Type B pancreatic cell (in vitro differentiated cells): Measurements from ENCODE around the gene SLC35F3. TPM values are rescaled to one million over a fixed set of nuclear protein-coding genes. Genes with fewer than 3 reads are reported as not detected.

Experiments used
- DNase-seq: peaks from one replicate; pipeline ENCODE4 v3.0.0; 2021; ENCODE audit warnings: mixed read lengths; ENCODE audit not compliant: unreplicated experiment; ENCODE audit errors: extremely low spot score
- H3K27ac Mint-ChIP-seq: 2 replicates; pipeline ENCODE4 v1.8.0; 2021; ENCODE audit warnings: mild to moderate bottlenecking, mixed read lengths
- H3K27me3 Mint-ChIP-seq: 2 replicates; pipeline ENCODE4 v1.8.0; 2021; ENCODE audit warnings: mixed read lengths
- H3K36me3 Mint-ChIP-seq: 2 replicates; pipeline ENCODE4 v1.8.0; 2021; ENCODE audit warnings: mixed read lengths
- H3K4me1 Mint-ChIP-seq: one replicate; pipeline ENCODE4 v1.8.0; 2021; ENCODE audit warnings: mixed read lengths; ENCODE audit not compliant: unreplicated experiment
- H3K4me3 Mint-ChIP-seq: 2 replicates; pipeline ENCODE4 v1.8.0; 2021; ENCODE audit warnings: mild to moderate bottlenecking, mixed read lengths
- H3K9me3 Mint-ChIP-seq: 2 replicates; pipeline ENCODE4 v1.8.0; 2021; ENCODE audit warnings: mixed read lengths
- total RNA-seq: library from RNA; stranded (reverse); gene quantifications from 2 replicates; pipeline ENCODE4 v1.2.1, GENCODE V29; 2021; ENCODE audit warnings: low replicate concordance
- TF ChIP-seq, protein P1 (sequence below): fragments of 200-600 bp; sonication (generic); conservative IDR thresholded peaks from 2 replicates; pipeline ENCODE4 v1.5.0; 2021; ENCODE audit warnings: antibody characterized with exemption, mild to moderate bottlenecking

SLC35F3 gene
- total RNA-seq, 1 donor from 2014 or later, result 2.1 TPM

DNA sequence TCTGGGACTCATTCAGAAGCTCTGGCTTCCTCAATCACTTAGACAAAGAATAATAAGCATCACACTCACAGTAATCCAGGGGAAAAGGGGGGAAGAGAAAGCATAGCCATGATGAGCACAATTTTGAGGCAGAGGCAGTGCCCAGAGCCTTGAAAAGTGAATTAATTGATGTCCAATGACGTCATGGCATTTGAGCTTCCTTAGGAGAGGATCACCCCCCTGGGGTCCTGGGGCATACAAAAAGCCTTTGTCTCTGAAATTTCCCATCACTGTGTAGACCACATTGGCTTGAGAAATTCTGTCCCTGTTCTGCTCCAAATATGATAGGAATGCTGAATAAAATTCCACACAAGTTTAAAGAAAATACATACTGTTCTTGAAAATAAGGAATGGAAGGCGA is 384.5 kb downstream of the SLC35F3 start:
- Mint-ChIP-seq H3K27me3 (peaks cover 22% of the 10 kb centered on the region), H3K4me3 (no peak overlapping the region), H3K36me3 (no peaks in the 10 kb centered on the region)

DNA sequence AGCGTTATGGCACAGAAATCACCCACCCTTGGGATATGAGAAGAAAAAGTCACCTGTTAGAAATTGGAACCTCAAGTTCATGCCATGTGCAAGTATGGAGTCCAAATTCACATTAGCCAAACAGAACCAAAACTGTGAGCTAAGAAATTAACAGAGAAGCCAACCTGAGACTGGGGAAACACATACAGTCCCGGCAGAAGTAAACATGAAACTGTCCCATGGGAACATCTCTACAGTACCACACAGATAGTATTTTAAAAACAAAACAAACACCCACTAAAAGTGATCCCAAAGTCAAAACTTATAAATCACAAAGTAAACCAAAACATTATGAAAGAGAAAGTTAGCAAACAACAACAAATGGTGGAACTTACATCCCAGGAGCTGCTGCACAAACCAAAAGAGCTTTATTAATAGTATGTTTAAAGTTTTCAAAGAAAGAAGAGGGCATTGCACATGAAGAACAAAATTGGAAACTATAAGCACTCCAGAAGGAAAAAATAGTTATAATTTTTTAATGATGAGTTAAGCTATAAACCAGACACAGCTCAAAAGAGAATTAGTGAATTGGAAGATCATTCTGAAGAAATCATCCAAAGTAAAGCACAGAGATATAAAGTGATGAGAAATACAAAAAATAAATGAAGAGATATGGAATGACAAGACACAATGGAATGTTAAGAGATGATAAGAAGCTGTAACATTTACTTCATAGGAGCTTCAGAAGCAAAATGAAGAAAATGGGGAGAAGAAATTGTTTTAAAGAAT is 385.2 kb downstream of the SLC35F3 start:
- Mint-ChIP-seq H3K4me1 (no peaks in the 10 kb centered on the region), H3K4me3 (no peak overlapping the region), H3K27me3 (peaks cover 24% of the 10 kb centered on the region), H3K9me3 (no peaks in the 10 kb centered on the region), H3K27ac (no peak overlapping the region), H3K36me3 (no peaks in the 10 kb centered on the region)
- TF ChIP-seq, protein P1, sequence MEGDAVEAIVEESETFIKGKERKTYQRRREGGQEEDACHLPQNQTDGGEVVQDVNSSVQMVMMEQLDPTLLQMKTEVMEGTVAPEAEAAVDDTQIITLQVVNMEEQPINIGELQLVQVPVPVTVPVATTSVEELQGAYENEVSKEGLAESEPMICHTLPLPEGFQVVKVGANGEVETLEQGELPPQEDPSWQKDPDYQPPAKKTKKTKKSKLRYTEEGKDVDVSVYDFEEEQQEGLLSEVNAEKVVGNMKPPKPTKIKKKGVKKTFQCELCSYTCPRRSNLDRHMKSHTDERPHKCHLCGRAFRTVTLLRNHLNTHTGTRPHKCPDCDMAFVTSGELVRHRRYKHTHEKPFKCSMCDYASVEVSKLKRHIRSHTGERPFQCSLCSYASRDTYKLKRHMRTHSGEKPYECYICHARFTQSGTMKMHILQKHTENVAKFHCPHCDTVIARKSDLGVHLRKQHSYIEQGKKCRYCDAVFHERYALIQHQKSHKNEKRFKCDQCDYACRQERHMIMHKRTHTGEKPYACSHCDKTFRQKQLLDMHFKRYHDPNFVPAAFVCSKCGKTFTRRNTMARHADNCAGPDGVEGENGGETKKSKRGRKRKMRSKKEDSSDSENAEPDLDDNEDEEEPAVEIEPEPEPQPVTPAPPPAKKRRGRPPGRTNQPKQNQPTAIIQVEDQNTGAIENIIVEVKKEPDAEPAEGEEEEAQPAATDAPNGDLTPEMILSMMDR, result no peak
- DNase-seq, result no peak

More for the DNA sequence above, 384.5 kb downstream of the SLC35F3 start:
- no peaks in the 10 kb centered on the region for H3K9me3 Mint-ChIP-seq
- no peaks in the 10 kb centered on the region for H3K4me1 Mint-ChIP-seq
- H3K27ac Mint-ChIP-seq, result no peak overlapping the region
- DNase-seq, result no peak
- TF ChIP-seq, protein P1, result no peak

GRCh38 chr1:234292011-234292410 is 387.5 kb downstream of the SLC35F3 start:
- no peaks in the 10 kb centered on the region for H3K4me1 Mint-ChIP-seq
- H3K27ac Mint-ChIP-seq, result no peak overlapping the region
- no peak for DNase-seq
- H3K36me3 Mint-ChIP-seq, result no peaks in the 10 kb centered on the region
- peaks cover 34% of the 10 kb centered on the region for H3K27me3 Mint-ChIP-seq
- TF ChIP-seq, protein P1, result no peak
- no peak overlapping the region for H3K4me3 Mint-ChIP-seq
- H3K9me3 Mint-ChIP-seq, result no peaks in the 10 kb centered on the region

DNA sequence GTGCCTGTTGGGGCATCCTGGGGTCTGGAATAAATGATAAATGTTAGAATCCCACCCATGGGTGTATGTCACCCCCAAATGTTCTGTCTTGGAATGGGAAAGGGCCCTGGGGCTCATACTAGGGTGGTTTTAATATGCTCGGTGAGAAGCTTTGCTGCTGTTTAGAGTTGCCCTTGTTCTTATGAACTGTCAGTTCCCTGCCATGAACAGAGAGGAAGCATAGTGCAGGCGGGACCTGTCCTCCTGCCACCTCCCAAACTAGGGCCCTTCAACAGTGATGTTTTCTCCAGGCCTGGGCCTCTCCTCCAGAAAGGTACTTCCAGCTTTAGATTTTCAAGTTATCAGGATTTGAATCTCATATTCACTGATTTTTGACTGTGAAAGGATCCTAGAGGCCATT is 388.1 kb downstream of the SLC35F3 start:
- no peak for DNase-seq
- Mint-ChIP-seq H3K27ac (no peak overlapping the region), H3K9me3 (no peaks in the 10 kb centered on the region), H3K4me1 (no peaks in the 10 kb centered on the region), H3K27me3 (peaks cover 36% of the 10 kb centered on the region), H3K36me3 (no peaks in the 10 kb centered on the region), H3K4me3 (no peak overlapping the region)
- TF ChIP-seq, protein P1, result no peak

DNA sequence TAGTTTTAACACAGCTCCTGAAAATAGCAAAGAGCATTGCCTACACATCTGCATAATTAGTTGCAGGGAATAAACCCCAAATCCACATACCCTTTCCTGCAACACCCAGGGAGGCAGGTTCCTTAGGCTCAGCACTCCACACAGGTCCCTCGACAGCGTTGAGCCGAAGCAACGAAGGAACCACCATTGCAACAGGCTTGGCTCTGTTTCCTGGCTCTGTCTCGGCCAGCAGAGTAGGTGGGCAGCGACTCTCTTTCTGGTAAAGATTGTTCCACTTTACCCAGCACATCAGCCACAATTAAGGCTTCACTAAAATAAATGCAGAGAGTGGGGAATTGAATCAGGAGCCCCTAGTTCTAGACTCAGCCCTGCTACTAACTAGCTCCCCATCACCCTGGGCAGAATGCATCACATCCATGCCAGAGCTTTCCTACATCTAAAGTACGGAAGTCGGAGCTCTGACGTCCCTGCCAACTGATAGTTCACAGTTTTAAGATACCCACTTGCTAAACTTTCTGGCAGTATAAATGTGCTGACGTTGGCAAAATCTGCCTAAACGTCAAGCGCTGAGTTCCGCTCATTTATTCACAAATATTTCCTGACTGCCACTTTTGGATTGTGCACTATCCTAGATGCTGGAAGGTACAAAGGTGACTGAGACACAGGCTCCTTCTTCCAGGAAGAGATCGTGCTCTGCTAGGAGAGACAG is 389.8 kb downstream of the SLC35F3 start:
- Mint-ChIP-seq H3K4me3 (no peak overlapping the region), H3K36me3 (no peaks in the 10 kb centered on the region), H3K27me3 (peaks cover 30% of the 10 kb centered on the region), H3K9me3 (no peaks in the 10 kb centered on the region), H3K27ac (no peak overlapping the region), H3K4me1 (no peaks in the 10 kb centered on the region)
- TF ChIP-seq, protein P1, result no peak
- no peak for DNase-seq
